ENCODE data around the gene CCSER1. TPM values are rescaled to one million over a fixed set of nuclear protein-coding genes. Genes with fewer than 3 reads are reported as not detected.

The CCSER1 gene
- total RNA-seq, 1 experiment from 2014 or later = 5.9 TPM

DNA sequence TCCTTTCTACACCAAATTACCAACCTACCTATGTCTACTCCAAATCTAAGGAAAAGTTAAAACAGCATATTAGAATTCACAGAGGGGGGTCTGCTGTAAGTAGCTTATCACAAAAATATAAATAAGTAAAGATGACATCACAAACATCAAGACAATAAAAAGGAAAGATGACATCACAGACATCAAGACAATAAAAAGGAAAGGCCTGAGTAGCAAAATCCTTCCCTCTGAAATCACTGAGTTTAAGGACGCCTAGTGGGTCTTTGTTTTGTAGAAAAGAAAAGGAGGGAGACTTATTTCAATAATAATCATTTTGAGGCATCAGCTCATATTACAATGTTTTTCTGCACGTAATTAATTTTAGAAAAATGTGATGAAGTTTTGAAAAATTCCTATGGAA, 1469.5 kb downstream of the CCSER1 start:
- intact Hi-C loops (cut with micrococcal nuclease; ENCODE audit: unreplicated experiment) = no loop called here
- no peak overlapping the region for H3K4me3 ChIP-seq
- H3K9me3 ChIP-seq (ENCODE audit: insufficient read depth, low read depth) = no peaks in the 10 kb centered on the region
- H3K79me2 ChIP-seq (ENCODE audit: low read depth) = no peaks in the 10 kb centered on the region
- BruUV-seq (replicated peaks) = no TSS peak
- no peak for DNase-seq
- TF ChIP-seq EZH2 (IDR thresholded peaks at IDR 0.05; ENCODE audit: low read depth) = no peak
- TF ChIP-seq, protein P1, sequence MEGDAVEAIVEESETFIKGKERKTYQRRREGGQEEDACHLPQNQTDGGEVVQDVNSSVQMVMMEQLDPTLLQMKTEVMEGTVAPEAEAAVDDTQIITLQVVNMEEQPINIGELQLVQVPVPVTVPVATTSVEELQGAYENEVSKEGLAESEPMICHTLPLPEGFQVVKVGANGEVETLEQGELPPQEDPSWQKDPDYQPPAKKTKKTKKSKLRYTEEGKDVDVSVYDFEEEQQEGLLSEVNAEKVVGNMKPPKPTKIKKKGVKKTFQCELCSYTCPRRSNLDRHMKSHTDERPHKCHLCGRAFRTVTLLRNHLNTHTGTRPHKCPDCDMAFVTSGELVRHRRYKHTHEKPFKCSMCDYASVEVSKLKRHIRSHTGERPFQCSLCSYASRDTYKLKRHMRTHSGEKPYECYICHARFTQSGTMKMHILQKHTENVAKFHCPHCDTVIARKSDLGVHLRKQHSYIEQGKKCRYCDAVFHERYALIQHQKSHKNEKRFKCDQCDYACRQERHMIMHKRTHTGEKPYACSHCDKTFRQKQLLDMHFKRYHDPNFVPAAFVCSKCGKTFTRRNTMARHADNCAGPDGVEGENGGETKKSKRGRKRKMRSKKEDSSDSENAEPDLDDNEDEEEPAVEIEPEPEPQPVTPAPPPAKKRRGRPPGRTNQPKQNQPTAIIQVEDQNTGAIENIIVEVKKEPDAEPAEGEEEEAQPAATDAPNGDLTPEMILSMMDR (conservative IDR thresholded peaks at IDR 0.05) = no peak
- H3K27me3 ChIP-seq (ENCODE audit: insufficient read depth, low read depth) = no peaks in the 10 kb centered on the region
- H3K4me1 ChIP-seq (replicated peaks; ENCODE audit: insufficient read depth) = no peaks in the 10 kb centered on the region
- no peak overlapping the region for H2AFZ ChIP-seq
- H3K36me3 ChIP-seq (ENCODE audit: low read depth) = no peaks in the 10 kb centered on the region
- no peaks in the 10 kb centered on the region for H4K20me1 ChIP-seq (ENCODE audit: insufficient read depth)
- H3K4me2 ChIP-seq = no peak overlapping the region
- H3K9me2 ChIP-seq (ENCODE audit: insufficient read depth) = no peaks in the 10 kb centered on the region
- ChIA-PET CTCF (no interaction called here), POLR2A (ENCODE audit: unreplicated experiment) (no interaction called here)
- no peak overlapping the region for H3K27ac ChIP-seq
- H3F3A ChIP-seq (ENCODE audit: insufficient read depth, low read depth) = no peaks in the 10 kb centered on the region

DNA sequence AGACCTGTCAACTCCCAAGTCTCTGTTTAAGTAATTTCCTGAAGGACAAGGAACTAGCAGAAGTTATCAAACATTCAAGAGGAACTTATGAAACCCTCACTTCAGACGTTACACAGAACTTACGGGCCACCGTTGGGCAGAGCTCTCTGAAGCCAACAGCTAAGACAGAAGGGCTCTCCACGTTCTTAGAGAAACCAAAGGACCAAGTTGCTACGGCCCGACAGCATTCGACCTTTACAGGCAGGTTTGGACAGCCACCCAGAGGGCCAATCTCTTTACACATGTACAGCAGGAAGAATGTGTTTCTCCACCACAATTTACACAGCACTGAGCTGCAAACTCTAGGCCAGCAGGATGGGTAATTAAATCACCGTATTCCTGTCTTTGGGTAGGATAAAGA, 1471.5 kb downstream of the CCSER1 start:
- Histone ChIP-seq H3K4me1 (replicated peaks; ENCODE audit: insufficient read depth) (no peaks in the 10 kb centered on the region), H2AFZ (no peak overlapping the region), H3K9me2 (ENCODE audit: insufficient read depth) (no peaks in the 10 kb centered on the region), H3K9me3 (ENCODE audit: insufficient read depth, low read depth) (no peaks in the 10 kb centered on the region), H3K4me3 (no peak overlapping the region), H3K27me3 (ENCODE audit: insufficient read depth, low read depth) (no peaks in the 10 kb centered on the region), H3K4me2 (no peak overlapping the region), H3K79me2 (ENCODE audit: low read depth) (no peaks in the 10 kb centered on the region), H3K36me3 (ENCODE audit: low read depth) (no peaks in the 10 kb centered on the region), H4K20me1 (ENCODE audit: insufficient read depth) (no peaks in the 10 kb centered on the region), H3F3A (ENCODE audit: insufficient read depth, low read depth) (no peaks in the 10 kb centered on the region), H3K27ac (no peak overlapping the region)
- intact Hi-C loops (cut with micrococcal nuclease; ENCODE audit: unreplicated experiment) = no loop called here
- ChIA-PET POLR2A (ENCODE audit: unreplicated experiment) (no interaction called here), CTCF (no interaction called here)
- BruUV-seq (replicated peaks) = no TSS peak
- no peak for DNase-seq
- no peak for TF ChIP-seq EZH2 (IDR thresholded peaks at IDR 0.05; ENCODE audit: low read depth)
- TF ChIP-seq, protein P1 (conservative IDR thresholded peaks at IDR 0.05) = no peak

DNA sequence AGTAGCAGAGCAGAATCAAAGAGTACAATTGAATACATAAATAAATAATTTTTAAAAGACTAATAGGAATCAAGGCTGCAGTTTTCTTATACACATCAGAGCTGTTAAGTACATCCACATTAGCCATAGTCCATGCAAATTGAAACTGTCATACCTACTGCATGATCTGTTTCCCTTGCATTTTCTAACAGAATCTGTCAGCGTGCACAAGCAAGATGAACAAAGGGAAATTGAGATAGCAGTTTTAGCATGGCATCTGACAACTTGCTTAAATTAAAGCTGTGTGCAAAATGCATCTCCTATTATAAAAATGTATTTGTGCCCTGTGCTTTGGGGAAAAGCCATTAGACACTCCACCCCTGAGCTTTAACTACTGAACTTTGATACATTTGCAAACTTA, 1473.1 kb downstream of the CCSER1 start:
- no peaks in the 10 kb centered on the region for H3K9me2 ChIP-seq (ENCODE audit: insufficient read depth)
- no peaks in the 10 kb centered on the region for H3K36me3 ChIP-seq (ENCODE audit: low read depth)
- TF ChIP-seq, protein P1 (conservative IDR thresholded peaks at IDR 0.05) = no peak
- no peak for TF ChIP-seq EZH2 (IDR thresholded peaks at IDR 0.05; ENCODE audit: low read depth)
- H3K27me3 ChIP-seq (ENCODE audit: insufficient read depth, low read depth) = no peaks in the 10 kb centered on the region
- DNase-seq = no peak
- H3K9me3 ChIP-seq (ENCODE audit: insufficient read depth, low read depth) = no peaks in the 10 kb centered on the region
- no peak overlapping the region for H3K4me3 ChIP-seq
- no peaks in the 10 kb centered on the region for H4K20me1 ChIP-seq (ENCODE audit: insufficient read depth)
- no peaks in the 10 kb centered on the region for H3K79me2 ChIP-seq (ENCODE audit: low read depth)
- no peaks in the 10 kb centered on the region for H3K4me1 ChIP-seq (replicated peaks; ENCODE audit: insufficient read depth)
- no peaks in the 10 kb centered on the region for H3F3A ChIP-seq (ENCODE audit: insufficient read depth, low read depth)
- H2AFZ ChIP-seq = no peak overlapping the region
- ChIA-PET POLR2A (ENCODE audit: unreplicated experiment) (no interaction called here), CTCF (no interaction called here)
- BruUV-seq (replicated peaks) = no TSS peak
- H3K27ac ChIP-seq = no peak overlapping the region
- intact Hi-C loops (cut with micrococcal nuclease; ENCODE audit: unreplicated experiment) = no loop called here
- no peak overlapping the region for H3K4me2 ChIP-seq

All from PC-9 (cell line).